Neural crest cell (in vitro differentiated cells): ENCODE measurements around the gene HERC2. TPM values are rescaled to one million over a fixed set of nuclear protein-coding genes. Genes with fewer than 3 reads are reported as not detected.

Experiments
- DNase-seq: peaks from one replicate; pipeline ENCODE4 v3.0.0; 2021; ENCODE audit warnings: low read depth, mixed read lengths, low spot score
- H3K27ac Mint-ChIP-seq: one replicate; pipeline ENCODE4 v1.8.0; 2021; ENCODE audit warnings: mild to moderate bottlenecking, mixed read lengths; ENCODE audit not compliant: unreplicated experiment
- H3K27me3 Mint-ChIP-seq: 2 replicates; pipeline ENCODE4 v1.8.0; 2021; ENCODE audit warnings: low read depth, mild to moderate bottlenecking, mixed read lengths
- H3K36me3 Mint-ChIP-seq: 2 replicates; pipeline ENCODE4 v1.8.0; 2021; ENCODE audit warnings: low read depth, mild to moderate bottlenecking, mixed read lengths
- H3K4me1 Mint-ChIP-seq: 2 replicates; pipeline ENCODE4 v1.8.0; 2021; ENCODE audit warnings: mixed read lengths
- H3K4me3 Mint-ChIP-seq: one replicate; pipeline ENCODE4 v1.8.0; 2021; ENCODE audit warnings: mild to moderate bottlenecking, mixed read lengths
- H3K9me3 Mint-ChIP-seq: 2 replicates; pipeline ENCODE4 v1.8.0; 2021; ENCODE audit warnings: mixed read lengths
- CTCF ChIP-seq: fragments of 200-600 bp; sonication (generic); conservative IDR thresholded peaks from 2 replicates; pipeline ENCODE4 v1.5.0; 2021; ENCODE audit warnings: antibody characterized with exemption, mild to moderate bottlenecking
- total RNA-seq: library from RNA; stranded (reverse); gene quantifications from 2 replicates; pipeline ENCODE4 v1.2.1, GENCODE V29; 2021

The HERC2 gene
- total RNA-seq, 1 donor from 2014 or later: 83.6 TPM

GRCh38 chr15:28086175-28086703, 235.7 kb downstream of the HERC2 start:
- Mint-ChIP-seq H3K4me1 (no peaks in the 10 kb centered on the region), H3K27me3 (peaks cover 41% of the 10 kb centered on the region), H3K4me3 (no peak overlapping the region), H3K36me3 (peaks cover 2% of the 10 kb centered on the region), H3K27ac (no peak overlapping the region), H3K9me3 (peaks cover 5% of the 10 kb centered on the region)
- TF ChIP-seq CTCF: peak; percentile 71
- peak; percentile 54 for DNase-seq

GRCh38 chr15:28085489-28086174, 236.3 kb downstream of the HERC2 start:
- Mint-ChIP-seq H3K4me3 (no peak overlapping the region), H3K27ac (no peak overlapping the region), H3K9me3 (peaks cover 5% of the 10 kb centered on the region), H3K36me3 (peaks cover 2% of the 10 kb centered on the region), H3K27me3 (peaks cover 36% of the 10 kb centered on the region), H3K4me1 (no peaks in the 10 kb centered on the region)
- no peak for DNase-seq
- TF ChIP-seq CTCF: no peak

GRCh38 chr15:28084547-28084946, 237.4 kb downstream of the HERC2 start:
- Mint-ChIP-seq H3K4me3 (no peak overlapping the region), H3K36me3 (no peaks in the 10 kb centered on the region), H3K4me1 (peaks cover 7% of the 10 kb centered on the region), H3K27ac (no peak overlapping the region), H3K9me3 (no peaks in the 10 kb centered on the region), H3K27me3 (peaks cover 27% of the 10 kb centered on the region)
- no peak for DNase-seq
- TF ChIP-seq CTCF: no peak

GRCh38 chr15:28082891-28083684, 238.9 kb downstream of the HERC2 start:
- Mint-ChIP-seq H3K27me3 (peaks cover 15% of the 10 kb centered on the region), H3K9me3 (no peaks in the 10 kb centered on the region), H3K27ac (no peak overlapping the region), H3K4me3 (no peak overlapping the region), H3K4me1 (peaks cover 7% of the 10 kb centered on the region), H3K36me3 (no peaks in the 10 kb centered on the region)
- TF ChIP-seq CTCF: no peak
- DNase-seq: no peak

GRCh38 chr15:28081594-28081993, 240.4 kb downstream of the HERC2 start:
- peaks cover 6% of the 10 kb centered on the region for H3K27me3 Mint-ChIP-seq
- no peak overlapping the region for H3K4me3 Mint-ChIP-seq
- H3K27ac Mint-ChIP-seq: no peak overlapping the region
- peaks cover 7% of the 10 kb centered on the region for H3K4me1 Mint-ChIP-seq
- no peaks in the 10 kb centered on the region for H3K36me3 Mint-ChIP-seq
- no peak for DNase-seq
- no peaks in the 10 kb centered on the region for H3K9me3 Mint-ChIP-seq
- TF ChIP-seq CTCF: no peak
